ENCODE measurements around the gene LRRTM4. TPM values are rescaled to one million over a fixed set of nuclear protein-coding genes. Genes with fewer than 3 reads are reported as not detected.

LRRTM4 gene
- total RNA-seq, 1 donor from 2014 or later, result not detected

GRCh38 chr2:76867854-76868253 is 654.3 kb downstream of the LRRTM4 start:
- no peak overlapping the region for H3K27ac Mint-ChIP-seq (ENCODE audit: unreplicated experiment)
- no peak for DNase-seq (ENCODE audit: extremely low spot score, unreplicated experiment)

GRCh38 chr2:76866464-76866863 is 655.7 kb downstream of the LRRTM4 start:
- no peak for TF ChIP-seq CTCF (IDR thresholded peaks at IDR 0.05)
- Mint-ChIP-seq H3K4me3 (ENCODE audit: unreplicated experiment) (no peak overlapping the region), H3K27ac (ENCODE audit: unreplicated experiment) (no peak overlapping the region), H3K4me1 (ENCODE audit: unreplicated experiment) (peaks cover 10% of the 10 kb centered on the region), H3K9me3 (ENCODE audit: unreplicated experiment) (peaks cover 7% of the 10 kb centered on the region), H3K27me3 (ENCODE audit: unreplicated experiment) (no peaks in the 10 kb centered on the region), H3K36me3 (ENCODE audit: unreplicated experiment) (no peaks in the 10 kb centered on the region)
- DNase-seq (ENCODE audit: extremely low spot score, unreplicated experiment), result no peak

More at GRCh38 chr2:76867854-76868253, 654.3 kb downstream of the LRRTM4 start:
- no peak for TF ChIP-seq CTCF (IDR thresholded peaks at IDR 0.05)
- H3K36me3 Mint-ChIP-seq (ENCODE audit: unreplicated experiment), result no peaks in the 10 kb centered on the region
- H3K27me3 Mint-ChIP-seq (ENCODE audit: unreplicated experiment), result no peaks in the 10 kb centered on the region
- peaks cover 10% of the 10 kb centered on the region for H3K4me1 Mint-ChIP-seq (ENCODE audit: unreplicated experiment)
- H3K4me3 Mint-ChIP-seq (ENCODE audit: unreplicated experiment), result no peak overlapping the region
- peaks cover 7% of the 10 kb centered on the region for H3K9me3 Mint-ChIP-seq (ENCODE audit: unreplicated experiment)

DNA sequence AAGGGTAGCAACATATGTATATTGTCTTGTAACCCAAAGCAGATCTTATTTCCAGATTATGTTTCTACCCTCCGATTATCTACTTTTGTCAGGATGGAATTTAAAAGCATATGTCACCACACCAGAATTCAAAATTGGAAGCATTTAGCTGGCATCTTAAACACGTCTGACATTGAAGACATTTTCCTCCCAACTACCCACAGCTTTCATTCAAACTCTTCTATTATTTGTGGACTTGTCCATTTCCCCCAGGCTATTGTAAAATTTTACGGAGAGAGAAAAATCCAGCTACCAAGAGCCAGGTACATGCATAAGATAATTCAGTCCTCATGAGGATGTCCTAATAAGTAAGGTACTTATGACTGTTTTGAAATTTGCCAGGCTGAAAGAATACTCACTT is 659.3 kb downstream of the LRRTM4 start:
- no peak for DNase-seq (ENCODE audit: extremely low spot score, unreplicated experiment)
- Mint-ChIP-seq H3K27me3 (ENCODE audit: unreplicated experiment) (peaks cover 3% of the 10 kb centered on the region), H3K4me1 (ENCODE audit: unreplicated experiment) (peaks cover 4% of the 10 kb centered on the region), H3K9me3 (ENCODE audit: unreplicated experiment) (peaks cover 7% of the 10 kb centered on the region), H3K36me3 (ENCODE audit: unreplicated experiment) (no peaks in the 10 kb centered on the region), H3K4me3 (ENCODE audit: unreplicated experiment) (no peak overlapping the region), H3K27ac (ENCODE audit: unreplicated experiment) (no peak overlapping the region)
- no peak for TF ChIP-seq CTCF (IDR thresholded peaks at IDR 0.05)

DNA sequence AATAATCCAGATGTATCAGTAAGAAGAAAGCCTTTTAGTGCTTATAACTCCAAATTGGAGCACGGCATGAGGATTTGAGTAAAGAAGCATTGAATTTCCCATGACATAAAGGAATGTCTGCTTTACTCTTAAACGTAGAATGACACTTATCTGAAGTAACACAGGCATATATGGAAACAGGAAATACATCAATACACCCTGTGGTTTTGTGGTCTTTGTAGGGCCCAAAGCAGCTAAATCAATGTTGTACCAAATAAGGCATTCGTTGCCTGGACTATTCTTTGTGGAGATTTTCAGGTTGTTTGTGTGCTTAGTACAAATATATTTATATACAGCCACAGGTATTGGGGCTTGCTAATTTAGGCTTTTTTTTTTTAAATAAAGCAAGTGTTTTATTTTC is 660.5 kb downstream of the LRRTM4 start:
- DNase-seq (ENCODE audit: extremely low spot score, unreplicated experiment), result no peak
- no peaks in the 10 kb centered on the region for H3K4me1 Mint-ChIP-seq (ENCODE audit: unreplicated experiment)
- TF ChIP-seq CTCF (IDR thresholded peaks at IDR 0.05), result no peak
- peaks cover 7% of the 10 kb centered on the region for H3K9me3 Mint-ChIP-seq (ENCODE audit: unreplicated experiment)
- H3K4me3 Mint-ChIP-seq (ENCODE audit: unreplicated experiment), result no peak overlapping the region
- peaks cover 3% of the 10 kb centered on the region for H3K27me3 Mint-ChIP-seq (ENCODE audit: unreplicated experiment)
- H3K36me3 Mint-ChIP-seq (ENCODE audit: unreplicated experiment), result no peaks in the 10 kb centered on the region
- no peak overlapping the region for H3K27ac Mint-ChIP-seq (ENCODE audit: unreplicated experiment)

DNA sequence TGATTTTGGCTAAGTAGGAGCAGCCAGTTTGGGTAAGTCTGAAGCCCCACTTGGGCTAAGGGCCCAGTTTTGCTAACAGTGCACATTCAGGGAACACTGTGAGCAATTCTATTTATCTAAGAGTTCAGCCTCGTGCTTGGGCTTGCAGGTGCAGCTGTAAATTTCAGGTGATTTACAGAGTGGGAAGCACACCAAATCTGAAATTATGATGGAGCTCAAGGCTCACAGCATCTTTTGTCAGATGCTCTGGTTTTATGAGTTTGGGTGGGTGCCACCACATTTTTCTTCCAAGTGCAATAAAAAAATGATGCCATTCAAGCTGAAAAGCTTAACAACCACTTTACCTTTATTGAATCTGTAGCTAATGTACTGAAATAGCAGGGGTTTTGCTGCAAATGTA is 671.2 kb downstream of the LRRTM4 start:
- Mint-ChIP-seq H3K9me3 (ENCODE audit: unreplicated experiment) (no peaks in the 10 kb centered on the region), H3K27me3 (ENCODE audit: unreplicated experiment) (peaks cover 7% of the 10 kb centered on the region), H3K27ac (ENCODE audit: unreplicated experiment) (no peak overlapping the region), H3K4me1 (ENCODE audit: unreplicated experiment) (no peaks in the 10 kb centered on the region), H3K4me3 (ENCODE audit: unreplicated experiment) (no peak overlapping the region), H3K36me3 (ENCODE audit: unreplicated experiment) (no peaks in the 10 kb centered on the region)
- TF ChIP-seq CTCF (IDR thresholded peaks at IDR 0.05), result no peak
- DNase-seq (ENCODE audit: extremely low spot score, unreplicated experiment), result no peak

Measured in osteocyte (in vitro differentiated cells).